Dendritic cell treated with granulocyte-macrophage colony-stimulating factor and Interleukin-4, amounts not matched to agents 40 ng/mL and 50 ng/mL, for 4 days (primary cell): ENCODE data around the gene MAP1B.

Source experiments
- H3K27ac Mint-ChIP-seq: one replicate; pipeline ENCODE4 v1.8.0; 2022; ENCODE audit warnings: mild to moderate bottlenecking, mixed read lengths
- H3K27me3 Mint-ChIP-seq: one replicate; pipeline ENCODE4 v1.8.0; 2022; ENCODE audit warnings: mild to moderate bottlenecking, mixed read lengths
- H3K36me3 Mint-ChIP-seq: one replicate; pipeline ENCODE4 v1.8.0; 2022; ENCODE audit warnings: low read depth, mixed read lengths
- H3K4me1 Mint-ChIP-seq: one replicate; pipeline ENCODE4 v1.8.0; 2022; ENCODE audit warnings: low read depth, mixed read lengths
- H3K4me3 Mint-ChIP-seq: one replicate; pipeline ENCODE4 v1.8.0; 2022; ENCODE audit warnings: mild to moderate bottlenecking, moderate library complexity, mixed read lengths
- H3K9me3 Mint-ChIP-seq: one replicate; pipeline ENCODE4 v1.8.0; 2022; ENCODE audit warnings: mixed read lengths
- intact Hi-C: fragments of 100-400 bp; cut with micrococcal nuclease; formaldehyde crosslinking; loops from one replicate; pipeline ENCODE4 v1.15.0; 2022

The MAP1B gene

DNA sequence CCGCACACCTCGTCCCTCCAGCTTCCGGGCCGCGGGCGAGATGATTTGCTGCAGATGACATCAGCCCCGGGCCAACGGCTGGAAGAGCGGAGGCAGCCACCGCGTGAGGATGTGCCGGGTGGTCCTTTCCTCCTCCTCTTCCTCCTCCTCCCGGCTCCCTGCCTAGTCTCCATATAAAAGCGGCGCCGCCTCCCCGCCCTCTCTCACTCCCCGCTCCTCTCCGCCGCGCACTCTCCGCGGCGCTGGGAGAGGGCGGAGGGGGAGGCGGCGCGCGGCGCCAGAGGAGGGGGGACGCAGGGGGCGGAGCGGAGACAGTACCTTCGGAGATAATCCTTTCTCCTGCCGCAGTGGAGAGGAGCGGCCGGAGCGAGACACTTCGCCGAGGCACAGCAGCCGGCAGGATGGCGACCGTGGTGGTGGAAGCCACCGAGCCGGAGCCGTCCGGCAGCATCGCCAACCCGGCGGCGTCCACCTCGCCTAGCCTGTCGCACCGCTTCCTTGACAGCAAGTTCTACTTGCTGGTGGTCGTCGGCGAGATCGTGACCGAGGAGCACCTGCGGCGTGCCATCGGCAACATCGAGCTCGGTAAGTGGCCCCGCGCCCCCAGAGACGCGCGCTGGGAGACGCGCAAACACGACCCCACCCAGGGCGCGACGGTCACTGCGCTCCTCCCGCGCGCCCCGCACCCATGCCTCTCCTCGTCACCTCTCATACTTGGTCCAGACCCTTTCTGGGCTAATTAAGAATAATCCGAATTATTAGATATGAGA, at the start of gene MAP1B:
Gene MAP1B, plus strand, starts transcription at position 345 of the 770 bp plus-strand sequence. Its CDS starts 57 bp downstream, at position 402.
- Mint-ChIP-seq H3K27ac (no peak within 1 kb of the TSS), H3K27me3 (peaks cover 69% of the 10 kb centered on the region), H3K9me3 (no peaks in the 10 kb centered on the region), H3K4me1 (peaks cover 5% of the 10 kb centered on the region), H3K36me3 (no peaks in the 10 kb centered on the region), H3K4me3 (no peak within 1 kb of the TSS)
- intact Hi-C loops, result no loop called here

DNA sequence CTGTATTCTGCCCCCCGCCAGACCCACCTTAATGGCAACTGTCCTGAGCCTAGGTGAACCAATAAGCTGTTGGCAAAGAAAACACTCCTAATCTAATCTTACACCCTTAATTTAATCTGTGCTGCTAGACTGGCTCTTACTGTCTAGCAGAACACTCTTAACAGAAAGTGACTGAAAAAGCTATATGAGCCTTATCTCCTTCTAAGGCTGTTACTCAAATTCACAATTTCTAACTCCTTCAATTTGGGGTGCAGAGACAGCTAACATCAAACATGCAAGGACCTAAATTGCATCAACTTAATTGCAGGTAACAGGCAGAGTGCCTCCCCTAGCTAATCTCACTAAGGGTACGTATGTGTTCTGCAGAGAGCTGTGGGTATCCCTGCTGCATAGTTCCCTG, 49.5 kb upstream of the MAP1B start:
- H3K4me1 Mint-ChIP-seq, result no peaks in the 10 kb centered on the region
- no peaks in the 10 kb centered on the region for H3K27me3 Mint-ChIP-seq

DNA sequence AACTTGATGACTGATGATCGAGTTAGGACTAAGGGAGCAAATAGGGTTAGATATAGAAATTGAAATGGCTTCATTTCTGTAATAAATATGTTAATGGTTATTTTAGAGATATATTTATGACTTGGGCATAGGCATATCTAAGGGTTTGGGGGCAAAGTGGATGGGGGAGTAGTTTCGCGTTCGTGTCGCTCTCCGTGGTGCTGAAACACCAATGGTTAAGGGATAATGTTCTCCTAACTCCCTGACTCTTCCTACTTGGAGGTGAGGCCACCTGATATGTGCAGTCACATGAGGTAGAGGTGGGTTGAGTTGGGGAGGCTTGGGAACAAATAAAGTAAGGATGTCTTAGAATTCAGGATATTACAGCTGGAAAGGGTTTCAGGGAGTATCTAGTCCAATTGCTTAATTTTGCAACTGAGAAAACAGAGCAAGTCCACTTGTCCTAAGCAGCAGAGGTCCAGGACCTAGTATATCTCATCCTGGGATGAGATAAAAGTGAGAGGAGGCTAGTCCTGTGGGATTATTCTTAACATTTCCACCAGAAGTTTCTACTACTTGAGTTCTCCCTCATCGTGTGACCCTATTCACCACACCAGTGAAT, 44.0 kb upstream of the MAP1B start:
- Mint-ChIP-seq H3K9me3 (no peaks in the 10 kb centered on the region), H3K4me3 (no peak overlapping the region), H3K27me3 (no peaks in the 10 kb centered on the region), H3K4me1 (no peaks in the 10 kb centered on the region), H3K27ac (no peak overlapping the region), H3K36me3 (no peaks in the 10 kb centered on the region)
- intact Hi-C loops, result no loop called here

More for the DNA sequence above, 49.5 kb upstream of the MAP1B start:
- H3K36me3 Mint-ChIP-seq, result no peaks in the 10 kb centered on the region
- no peak overlapping the region for H3K27ac Mint-ChIP-seq
- no peaks in the 10 kb centered on the region for H3K9me3 Mint-ChIP-seq
- H3K4me3 Mint-ChIP-seq, result no peak overlapping the region
- intact Hi-C loops, result no loop called here

DNA sequence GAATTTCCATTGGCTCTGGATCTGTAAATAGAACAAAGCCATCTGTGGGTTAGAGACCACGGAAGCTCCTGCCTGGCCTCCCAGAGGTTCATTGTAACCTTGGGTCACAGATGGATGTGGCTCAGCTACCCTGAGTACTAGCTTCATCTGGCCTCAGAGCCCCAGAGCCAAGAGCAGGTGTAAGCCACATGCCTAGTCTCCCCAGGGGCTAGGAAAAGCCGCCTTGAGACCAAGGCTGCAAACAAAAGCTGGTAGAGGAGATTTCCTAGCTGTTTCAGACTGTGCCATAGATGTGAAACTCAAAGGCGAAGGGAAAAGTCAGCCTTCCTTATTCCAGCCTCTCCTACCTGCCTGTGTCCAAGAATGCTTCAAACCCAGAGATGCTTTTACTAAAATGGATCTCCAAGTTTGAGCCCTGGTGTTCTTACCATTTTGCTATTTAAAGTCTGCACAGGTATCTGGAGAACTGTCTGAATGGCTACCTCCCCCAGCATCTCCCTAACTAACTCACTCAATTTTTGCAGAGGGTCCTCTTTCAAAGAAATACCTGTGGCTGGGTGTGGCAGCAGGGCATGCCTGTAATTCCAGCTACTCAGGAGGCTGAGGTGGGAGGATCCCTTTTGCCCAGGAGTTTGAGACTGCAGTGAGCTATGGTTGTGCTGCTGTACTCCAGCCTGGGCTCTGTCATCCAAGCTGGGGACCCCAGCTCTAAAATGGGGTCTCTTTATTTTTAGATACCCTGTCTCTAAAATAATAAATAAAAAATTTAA, 42.3 kb upstream of the MAP1B start:
- intact Hi-C loops, result no loop called here
- H3K4me1 Mint-ChIP-seq, result no peaks in the 10 kb centered on the region
- no peak overlapping the region for H3K27ac Mint-ChIP-seq
- no peaks in the 10 kb centered on the region for H3K36me3 Mint-ChIP-seq
- H3K27me3 Mint-ChIP-seq, result no peaks in the 10 kb centered on the region
- H3K4me3 Mint-ChIP-seq, result no peak overlapping the region
- no peaks in the 10 kb centered on the region for H3K9me3 Mint-ChIP-seq

DNA sequence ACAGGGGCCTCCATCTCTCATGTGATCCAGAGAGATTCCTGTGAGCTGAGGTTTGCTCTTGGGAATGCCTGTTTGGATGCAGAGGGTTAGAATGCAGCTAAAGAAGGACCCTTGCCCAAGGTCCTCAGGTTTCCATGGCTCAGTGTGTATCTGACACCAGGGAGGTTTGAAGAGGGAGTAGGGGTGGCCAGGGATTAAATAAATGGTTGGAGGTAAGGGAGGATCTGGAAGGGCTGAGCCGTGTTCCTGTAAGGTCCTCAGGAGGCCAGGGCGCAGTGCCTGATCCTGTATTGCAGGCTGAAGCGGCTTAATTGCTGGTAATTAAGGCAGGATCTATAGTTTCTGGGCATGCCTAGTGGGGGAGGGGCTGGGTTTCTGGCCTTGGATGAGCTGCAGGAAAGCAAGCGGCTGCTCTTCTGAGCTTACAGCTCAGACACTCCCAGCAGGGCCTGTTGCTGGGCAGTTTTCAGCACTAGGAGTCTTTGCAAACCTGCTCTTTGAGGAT, 41.5 kb upstream of the MAP1B start:
- Mint-ChIP-seq H3K27me3 (no peaks in the 10 kb centered on the region), H3K36me3 (no peaks in the 10 kb centered on the region), H3K9me3 (no peaks in the 10 kb centered on the region), H3K4me1 (no peaks in the 10 kb centered on the region), H3K27ac (no peak overlapping the region), H3K4me3 (no peak overlapping the region)
- intact Hi-C loops, result no loop called here

DNA sequence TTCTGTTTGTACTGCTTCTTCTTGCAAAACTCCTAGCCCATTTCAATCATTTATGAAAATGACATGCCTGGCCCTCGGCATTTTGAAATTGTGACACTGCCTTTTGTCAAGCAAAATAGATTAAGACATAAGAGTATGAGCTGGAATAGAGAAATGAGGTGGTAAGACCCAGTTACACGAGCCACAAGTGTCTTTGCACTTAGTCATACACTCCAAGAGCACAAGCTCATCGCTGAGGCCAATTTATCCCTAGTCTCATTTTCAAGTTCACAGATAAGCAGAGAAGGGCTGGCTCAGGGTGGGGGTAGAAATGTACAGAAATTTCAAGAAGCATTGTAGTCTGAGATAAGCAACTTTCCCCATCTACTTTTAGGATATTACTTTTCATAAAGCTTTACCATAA, 40.6 kb upstream of the MAP1B start:
- no peak overlapping the region for H3K4me3 Mint-ChIP-seq
- H3K27me3 Mint-ChIP-seq, result no peaks in the 10 kb centered on the region
- H3K27ac Mint-ChIP-seq, result no peak overlapping the region
- no peaks in the 10 kb centered on the region for H3K36me3 Mint-ChIP-seq
- intact Hi-C loops, result no loop called here
- H3K9me3 Mint-ChIP-seq, result no peaks in the 10 kb centered on the region
- no peaks in the 10 kb centered on the region for H3K4me1 Mint-ChIP-seq

DNA sequence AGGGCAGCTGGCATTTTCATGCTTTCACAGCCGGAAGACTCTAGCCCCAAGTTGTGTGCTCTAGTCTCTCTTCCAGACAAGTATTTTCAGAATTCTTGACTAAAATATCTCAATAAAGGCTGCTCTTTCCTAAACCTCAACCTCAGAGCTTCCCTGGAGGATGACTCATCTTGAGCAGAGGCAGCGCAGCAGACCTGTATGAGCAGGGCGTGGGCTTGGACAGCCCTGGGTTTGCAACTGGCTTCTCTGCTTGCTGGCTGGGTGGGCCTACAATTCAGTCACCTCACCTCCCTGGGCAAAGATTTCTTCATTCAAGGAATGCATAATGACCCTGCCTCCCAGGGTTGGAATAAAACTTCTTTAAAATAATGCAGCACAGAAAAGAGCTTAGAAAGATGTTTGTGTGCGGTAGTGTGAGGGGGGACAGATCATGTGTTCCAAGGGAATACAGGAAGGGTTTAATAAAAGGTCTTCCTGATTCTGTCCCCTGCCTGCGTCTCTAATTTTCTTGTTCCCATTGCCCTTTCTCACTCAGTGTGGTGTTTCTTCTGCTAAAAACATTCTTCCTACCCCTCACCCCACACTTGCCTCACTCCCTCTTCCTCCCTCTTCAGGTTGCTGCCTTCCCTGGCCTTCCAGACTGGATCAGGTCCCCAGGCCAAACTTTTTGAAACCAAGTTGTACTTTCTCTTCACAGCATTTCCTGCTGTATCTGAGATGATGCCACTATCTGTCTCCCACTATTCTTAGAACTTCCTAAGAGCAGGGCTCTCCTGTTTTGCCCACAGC, 39.4 kb upstream of the MAP1B start:
- H3K4me3 Mint-ChIP-seq, result no peak overlapping the region
- intact Hi-C loops, result no loop called here
- H3K36me3 Mint-ChIP-seq, result no peaks in the 10 kb centered on the region
- no peak overlapping the region for H3K27ac Mint-ChIP-seq
- H3K9me3 Mint-ChIP-seq, result no peaks in the 10 kb centered on the region
- no peaks in the 10 kb centered on the region for H3K4me1 Mint-ChIP-seq
- H3K27me3 Mint-ChIP-seq, result no peaks in the 10 kb centered on the region

DNA sequence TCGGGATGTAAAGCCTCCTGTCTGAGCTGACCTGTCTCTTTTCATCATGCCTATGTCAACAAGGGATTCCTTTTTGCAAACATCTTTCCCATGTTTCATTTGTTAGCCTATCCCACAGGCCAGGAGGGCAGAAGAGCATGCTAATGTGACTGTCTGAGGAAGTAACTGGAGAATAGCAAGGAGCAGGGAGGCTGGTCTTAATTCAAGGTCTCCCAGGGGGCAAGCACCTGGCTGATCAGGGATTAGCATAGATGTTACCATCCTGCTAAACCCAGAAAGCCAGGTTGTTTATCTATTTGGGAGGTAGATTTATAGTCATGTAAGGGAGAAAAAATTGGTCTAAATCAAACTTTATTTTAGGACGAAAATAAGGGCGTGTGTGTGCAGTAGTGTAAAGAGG, 36.7 kb upstream of the MAP1B start:
- intact Hi-C loops, result no loop called here
- Mint-ChIP-seq H3K4me1 (no peaks in the 10 kb centered on the region), H3K27me3 (no peaks in the 10 kb centered on the region), H3K36me3 (no peaks in the 10 kb centered on the region), H3K4me3 (no peak overlapping the region), H3K27ac (no peak overlapping the region), H3K9me3 (no peaks in the 10 kb centered on the region)

DNA sequence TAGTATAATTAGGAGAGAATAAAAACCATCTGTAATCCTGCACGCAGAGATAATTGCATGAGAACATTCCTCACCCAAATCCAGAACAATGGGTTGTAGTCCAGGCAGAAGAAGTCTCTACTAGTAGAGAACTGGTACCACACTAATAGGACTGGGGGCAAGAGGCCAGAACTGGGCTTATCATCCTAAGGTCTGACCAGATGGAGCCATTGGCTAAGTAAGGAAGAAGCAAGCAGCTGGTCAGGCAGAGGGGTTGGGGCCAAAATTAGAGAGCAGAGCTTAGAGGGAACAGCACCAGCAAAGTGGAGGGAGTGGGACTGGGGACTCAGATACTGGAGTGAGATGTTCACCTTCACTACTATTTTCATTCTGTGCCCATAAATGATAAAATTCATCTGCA, 35.4 kb upstream of the MAP1B start:
- Mint-ChIP-seq H3K36me3 (no peaks in the 10 kb centered on the region), H3K9me3 (no peaks in the 10 kb centered on the region), H3K27me3 (no peaks in the 10 kb centered on the region), H3K4me1 (no peaks in the 10 kb centered on the region), H3K27ac (no peak overlapping the region), H3K4me3 (no peak overlapping the region)
- intact Hi-C loops, result no loop called here

DNA sequence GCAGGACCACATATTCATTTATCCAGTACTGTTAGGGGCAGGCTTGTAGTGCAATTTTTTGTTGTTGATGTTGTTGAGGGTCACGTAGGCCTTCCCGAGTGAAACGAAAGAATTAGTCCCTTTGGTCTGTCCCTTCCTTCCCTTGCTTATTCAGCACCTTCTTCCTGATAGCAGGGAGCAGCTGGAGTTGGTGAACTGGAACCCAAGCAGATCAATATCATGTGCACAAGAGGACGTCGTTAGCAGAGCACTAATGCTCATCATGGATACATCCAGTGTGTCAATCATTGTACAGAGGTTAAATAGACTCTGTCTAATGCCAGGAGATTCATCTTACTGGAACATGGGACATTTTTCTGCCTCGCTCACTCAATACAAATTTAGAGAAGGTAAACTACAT, 33.0 kb upstream of the MAP1B start:
- H3K4me1 Mint-ChIP-seq, result no peaks in the 10 kb centered on the region
- no peaks in the 10 kb centered on the region for H3K36me3 Mint-ChIP-seq
- intact Hi-C loops, result no loop called here
- H3K27ac Mint-ChIP-seq, result no peak overlapping the region
- H3K4me3 Mint-ChIP-seq, result no peak overlapping the region
- no peaks in the 10 kb centered on the region for H3K9me3 Mint-ChIP-seq
- H3K27me3 Mint-ChIP-seq, result peaks cover 5% of the 10 kb centered on the region

DNA sequence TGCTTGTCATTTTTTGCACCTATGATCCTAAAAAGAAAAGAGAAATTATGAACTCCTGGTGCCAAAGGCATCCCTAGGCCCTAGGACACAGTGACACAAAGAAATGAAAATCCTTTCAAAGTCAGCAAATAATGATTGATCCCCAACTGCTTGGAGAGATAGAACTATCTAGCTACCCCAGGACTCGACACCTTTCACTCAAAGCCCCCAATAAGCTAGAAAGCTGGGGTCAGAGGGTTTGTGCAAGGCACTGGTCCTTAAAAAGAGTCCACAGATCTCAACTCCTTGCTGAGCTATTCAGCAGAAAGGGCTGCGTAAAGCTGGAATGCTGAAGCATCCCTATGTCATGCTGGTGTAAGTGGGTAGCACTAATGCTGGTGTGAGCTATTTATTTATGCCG, 31.8 kb upstream of the MAP1B start:
- intact Hi-C loops, result no loop called here
- Mint-ChIP-seq H3K27ac (no peak overlapping the region), H3K27me3 (peaks cover 8% of the 10 kb centered on the region), H3K4me1 (no peaks in the 10 kb centered on the region), H3K4me3 (no peak overlapping the region), H3K36me3 (no peaks in the 10 kb centered on the region), H3K9me3 (no peaks in the 10 kb centered on the region)

DNA sequence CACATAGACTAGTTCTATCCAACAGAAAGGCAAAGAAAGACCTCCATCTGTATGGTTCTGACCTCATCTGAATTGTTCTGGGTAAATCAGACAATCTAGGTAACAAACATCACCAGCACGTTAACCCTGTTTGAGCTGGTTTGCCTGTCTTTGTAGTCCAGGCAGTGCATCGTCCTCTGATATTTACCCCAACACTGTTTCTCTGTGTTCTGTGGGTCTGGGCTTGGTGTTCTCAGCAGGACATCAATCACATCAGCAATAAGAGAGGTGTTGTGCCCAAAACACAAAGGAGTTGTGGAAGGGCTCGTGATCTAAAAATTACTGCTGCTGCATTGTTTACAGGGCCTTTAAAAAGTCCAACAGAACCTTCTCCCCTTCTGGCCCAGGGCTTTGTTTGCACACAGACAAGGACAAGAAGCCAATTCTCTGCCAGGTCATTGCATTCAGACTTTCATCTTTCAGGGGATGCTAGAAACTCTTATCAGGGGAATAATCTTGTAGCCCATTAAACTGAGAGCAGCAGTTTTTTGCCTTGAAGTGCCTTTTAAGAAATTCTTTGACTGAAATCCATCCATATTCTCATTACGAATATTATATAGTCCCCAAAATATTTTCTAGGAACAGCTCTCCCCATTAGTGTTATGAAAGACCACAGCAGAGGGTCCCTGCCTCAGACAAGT, 30.5 kb upstream of the MAP1B start:
- intact Hi-C loops, result no loop called here
- no peaks in the 10 kb centered on the region for H3K4me1 Mint-ChIP-seq
- no peaks in the 10 kb centered on the region for H3K36me3 Mint-ChIP-seq
- peaks cover 10% of the 10 kb centered on the region for H3K27me3 Mint-ChIP-seq
- H3K4me3 Mint-ChIP-seq, result no peak overlapping the region
- H3K9me3 Mint-ChIP-seq, result no peaks in the 10 kb centered on the region
- H3K27ac Mint-ChIP-seq, result no peak overlapping the region

DNA sequence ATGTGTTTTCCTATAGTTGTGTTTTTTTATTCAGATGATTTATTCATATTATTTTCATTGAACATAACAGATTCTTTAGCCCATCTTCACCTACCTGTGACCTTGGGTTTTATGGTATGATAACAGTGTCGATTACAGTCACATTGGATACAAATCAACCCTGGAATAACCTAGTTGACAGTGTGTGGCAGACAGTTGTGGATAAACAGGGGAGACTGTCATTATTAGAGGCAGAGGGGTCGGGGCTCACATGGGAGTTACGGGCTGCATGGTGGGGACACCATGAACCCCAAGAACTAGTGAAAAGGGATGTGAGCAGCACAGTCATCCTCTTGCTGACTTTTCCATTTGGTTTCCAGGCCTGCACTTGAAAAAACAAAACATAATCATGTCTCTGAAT, 29.9 kb upstream of the MAP1B start:
- H3K36me3 Mint-ChIP-seq, result no peaks in the 10 kb centered on the region
- H3K4me3 Mint-ChIP-seq, result no peak overlapping the region
- no peaks in the 10 kb centered on the region for H3K4me1 Mint-ChIP-seq
- H3K9me3 Mint-ChIP-seq, result no peaks in the 10 kb centered on the region
- no peak overlapping the region for H3K27ac Mint-ChIP-seq
- intact Hi-C loops, result no loop called here
- H3K27me3 Mint-ChIP-seq, result peaks cover 10% of the 10 kb centered on the region
